Central memory CD8-positive, alpha-beta T cell (primary cell): Measurements from ENCODE around the gene HES5.
A peak's percentile ranks its signal among the peaks of the same experiment; 100 is the strongest.

Source experiments
- ATAC-seq: fragments of 150-1000 bp; cut with Tn5 transposase; replicated peaks from 2 replicates; pipeline ENCODE4 v1.10.0; 2022; ENCODE audit warnings: mild to moderate bottlenecking, moderate FRiP score, moderate number of reproducible peaks; ENCODE audit not compliant: poor library complexity, severe bottlenecking; ENCODE audit errors: extremely low read depth
- DNase-seq, 2 donors: peaks; one replicate each; pipeline ENCODE4 v3.0.0; 2021; ENCODE audit warnings: low spot score in 2 of 2
- H3K27ac Mint-ChIP-seq: one replicate; pipeline ENCODE4 v1.8.0; 2022; ENCODE audit warnings: low read depth, mild to moderate bottlenecking, moderate library complexity, mixed read lengths
- H3K27me3 Mint-ChIP-seq: one replicate; pipeline ENCODE4 v1.8.0; 2022; ENCODE audit warnings: mixed read lengths
- H3K36me3 Mint-ChIP-seq: one replicate; pipeline ENCODE4 v1.8.0; 2022; ENCODE audit warnings: mild to moderate bottlenecking, moderate library complexity, mixed read lengths; ENCODE audit not compliant: insufficient read depth
- H3K4me1 Mint-ChIP-seq: one replicate; pipeline ENCODE4 v1.8.0; 2022; ENCODE audit warnings: mixed read lengths
- H3K4me3 Mint-ChIP-seq: one replicate; pipeline ENCODE4 v1.8.0; 2022; ENCODE audit warnings: mild to moderate bottlenecking, moderate library complexity, mixed read lengths
- H3K9me3 Mint-ChIP-seq: one replicate; pipeline ENCODE4 v1.8.0; 2022; ENCODE audit warnings: mixed read lengths

Gene HES5

GRCh38 chr1:2502210-2502609 is 27.9 kb downstream of the HES5 start:
- Mint-ChIP-seq H3K9me3 (no peaks in the 10 kb centered on the region), H3K36me3 (peaks cover 4% of the 10 kb centered on the region), H3K4me3 (no peak overlapping the region), H3K27ac (no peak overlapping the region), H3K4me1 (peaks cover 16% of the 10 kb centered on the region), H3K27me3 (no peaks in the 10 kb centered on the region)
- ATAC-seq, result no peak
- no peak for DNase-seq

DNA sequence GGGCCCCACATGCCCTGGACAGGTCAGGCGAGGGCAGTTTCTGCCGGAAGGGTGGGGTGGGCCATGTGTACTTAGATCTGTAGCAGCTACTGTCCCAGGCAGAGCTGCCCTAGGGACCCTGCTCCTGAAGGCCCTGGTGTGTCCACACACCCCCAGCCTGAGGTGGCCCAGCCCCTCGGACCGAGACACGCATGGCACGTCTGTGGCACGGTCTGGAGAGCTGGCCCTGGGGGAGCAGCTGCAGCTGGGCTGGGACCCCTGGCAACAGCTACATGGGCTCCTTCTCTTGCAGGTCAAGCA is 28.3 kb downstream of the HES5 start:
- H3K27ac Mint-ChIP-seq, result no peak overlapping the region
- peaks cover 19% of the 10 kb centered on the region for H3K4me1 Mint-ChIP-seq
- H3K36me3 Mint-ChIP-seq, result peaks cover 2% of the 10 kb centered on the region
- H3K4me3 Mint-ChIP-seq, result no peak overlapping the region
- no peaks in the 10 kb centered on the region for H3K9me3 Mint-ChIP-seq
- ATAC-seq, result no peak
- no peaks in the 10 kb centered on the region for H3K27me3 Mint-ChIP-seq
- no peak for DNase-seq

GRCh38 chr1:2501041-2501819 is 28.8 kb downstream of the HES5 start:
- Mint-ChIP-seq H3K4me3 (no peak overlapping the region), H3K9me3 (no peaks in the 10 kb centered on the region), H3K4me1 (peaks cover 25% of the 10 kb centered on the region), H3K36me3 (peaks cover 2% of the 10 kb centered on the region), H3K27ac (no peak overlapping the region), H3K27me3 (no peaks in the 10 kb centered on the region)
- ATAC-seq (no peak), DNase-seq (no peak)

DNA sequence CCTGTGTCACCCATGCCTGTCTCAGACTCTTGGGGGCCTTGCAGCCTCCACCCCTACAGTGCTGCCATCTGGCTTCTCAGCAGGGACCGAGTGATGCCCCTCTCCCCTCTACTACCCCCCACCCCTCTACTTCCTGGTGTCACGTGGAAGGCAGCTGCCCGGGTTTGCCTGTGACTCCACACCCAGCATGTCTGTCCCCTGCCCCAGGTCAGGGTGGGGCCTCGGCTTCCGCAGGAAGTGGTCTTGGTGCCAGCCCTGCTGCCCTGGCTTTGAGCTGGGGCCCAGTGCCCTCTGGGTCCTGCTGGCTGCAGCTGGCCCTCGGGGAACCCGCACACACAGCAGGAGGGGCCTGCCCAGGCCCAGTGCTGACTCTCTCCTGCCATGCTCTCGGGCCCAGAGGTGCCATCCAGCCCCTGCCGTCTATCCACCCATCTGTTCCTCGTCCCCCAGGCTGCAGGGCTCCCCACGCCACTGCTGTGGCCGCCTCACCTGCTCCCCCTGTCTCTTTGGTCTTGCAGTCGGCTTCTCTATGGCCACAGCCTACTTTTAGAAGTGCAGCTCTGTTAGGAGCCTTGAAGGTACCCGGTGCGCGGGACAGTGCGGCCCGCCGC is 30.0 kb downstream of the HES5 start:
- ATAC-seq (peak; percentile 35), DNase-seq (no peak)
- Mint-ChIP-seq H3K4me3 (peak overlapping the region; percentile 38), H3K27ac (peak overlapping the region; percentile 78), H3K27me3 (no peaks in the 10 kb centered on the region), H3K9me3 (no peaks in the 10 kb centered on the region), H3K4me1 (peaks cover 30% of the 10 kb centered on the region), H3K36me3 (peaks cover 7% of the 10 kb centered on the region)

DNA sequence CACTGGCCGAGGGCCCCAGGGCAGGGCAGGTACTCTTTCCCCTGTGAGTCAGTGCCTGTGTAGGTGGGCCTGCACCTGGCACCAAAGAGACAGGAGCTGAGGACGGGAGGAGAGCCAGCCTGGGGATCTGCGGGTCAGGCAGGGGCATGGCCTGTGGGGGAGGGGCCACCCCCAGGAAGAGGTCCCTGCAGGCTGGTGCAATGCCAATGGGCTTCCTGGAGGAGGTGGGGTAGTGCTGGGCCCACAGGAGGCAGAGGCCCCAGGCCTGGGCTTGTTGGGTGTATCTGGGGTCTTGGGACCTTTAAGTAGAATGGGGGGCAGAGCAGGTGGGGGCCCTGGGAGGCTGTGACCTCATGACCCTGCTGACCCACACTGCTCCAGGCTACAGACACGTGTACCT is 30.8 kb downstream of the HES5 start:
- no peak for ATAC-seq

DNA sequence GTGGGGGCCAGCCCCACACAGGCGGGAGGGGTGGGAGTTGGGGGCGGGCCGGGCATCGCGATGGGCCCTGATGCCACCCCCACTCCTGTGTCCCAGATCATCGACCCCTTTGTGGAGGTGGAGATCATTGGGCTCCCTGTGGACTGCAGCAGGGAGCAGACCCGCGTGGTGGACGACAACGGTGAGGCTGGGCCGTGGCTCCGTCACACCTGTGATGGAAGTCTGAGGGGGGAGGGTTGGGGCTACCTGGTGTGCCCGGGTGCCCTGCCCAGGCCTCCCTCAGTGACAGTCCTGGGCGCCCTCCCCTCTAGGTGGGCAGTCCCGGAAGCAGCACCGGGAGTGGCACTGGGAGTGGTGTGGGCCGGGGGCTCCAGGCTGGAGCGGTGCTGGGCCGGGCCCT is 31.4 kb downstream of the HES5 start:
- Mint-ChIP-seq H3K4me3 (no peak overlapping the region), H3K27ac (no peak overlapping the region), H3K9me3 (no peaks in the 10 kb centered on the region), H3K27me3 (no peaks in the 10 kb centered on the region), H3K4me1 (peaks cover 37% of the 10 kb centered on the region), H3K36me3 (peaks cover 6% of the 10 kb centered on the region)
- ATAC-seq, result no peak
- DNase-seq, result no peak

More for the DNA sequence above, 30.8 kb downstream of the HES5 start:
- peaks cover 31% of the 10 kb centered on the region for H3K4me1 Mint-ChIP-seq
- H3K4me3 Mint-ChIP-seq, result peak overlapping the region; percentile 38
- H3K27ac Mint-ChIP-seq, result peak overlapping the region; percentile 78
- no peaks in the 10 kb centered on the region for H3K27me3 Mint-ChIP-seq
- peaks cover 6% of the 10 kb centered on the region for H3K36me3 Mint-ChIP-seq
- DNase-seq, result no peak
- no peaks in the 10 kb centered on the region for H3K9me3 Mint-ChIP-seq

DNA sequence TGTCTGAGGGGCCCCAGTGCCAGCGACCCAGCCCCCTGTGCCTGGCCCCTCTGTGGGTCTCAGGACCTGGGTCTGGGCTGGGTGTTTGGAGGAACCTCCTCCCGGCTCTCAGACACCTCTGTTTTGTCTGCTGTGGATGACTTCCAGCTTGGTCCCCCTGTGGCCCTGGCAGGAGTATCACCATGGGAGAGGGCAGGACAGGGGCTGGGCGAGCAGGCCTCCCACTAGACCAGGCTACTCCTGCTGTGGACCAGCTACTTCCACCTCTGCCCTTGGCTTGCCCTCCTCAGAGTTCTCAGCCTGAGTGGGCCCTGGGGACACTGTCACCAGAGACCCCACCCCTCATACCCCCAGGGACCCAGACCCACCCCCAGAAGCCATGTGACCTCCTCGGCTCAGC is 32.2 kb downstream of the HES5 start:
- DNase-seq (no peak), ATAC-seq (no peak)
- Mint-ChIP-seq H3K27ac (no peak overlapping the region), H3K4me3 (no peak overlapping the region), H3K36me3 (peaks cover 6% of the 10 kb centered on the region), H3K9me3 (no peaks in the 10 kb centered on the region), H3K27me3 (no peaks in the 10 kb centered on the region), H3K4me1 (peaks cover 45% of the 10 kb centered on the region)

DNA sequence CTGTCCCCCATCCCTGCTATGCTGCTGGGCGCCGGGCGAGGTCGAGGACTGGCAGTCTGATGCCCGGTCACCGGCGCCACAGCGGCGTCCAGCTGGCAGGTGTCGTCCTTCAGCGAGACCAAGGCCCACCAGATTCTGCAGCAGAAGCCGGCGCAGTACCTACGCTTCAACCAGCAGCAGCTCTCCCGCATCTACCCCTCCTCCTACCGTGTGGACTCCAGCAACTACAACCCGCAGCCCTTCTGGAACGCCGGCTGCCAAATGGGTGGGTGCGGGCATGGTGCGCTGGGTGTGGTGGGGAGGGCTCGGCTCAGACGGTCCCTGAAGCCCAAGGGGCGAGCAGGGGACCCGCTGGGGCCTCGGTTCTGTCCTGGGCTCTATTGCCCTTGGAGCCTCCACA is 33.3 kb downstream of the HES5 start:
- H3K4me3 Mint-ChIP-seq, result peak overlapping the region; percentile 53
- ATAC-seq (no peak), DNase-seq (no peak)
- H3K27ac Mint-ChIP-seq, result peak overlapping the region; percentile 94
- H3K9me3 Mint-ChIP-seq, result no peaks in the 10 kb centered on the region
- H3K36me3 Mint-ChIP-seq, result peaks cover 6% of the 10 kb centered on the region
- H3K4me1 Mint-ChIP-seq, result peaks cover 46% of the 10 kb centered on the region
- H3K27me3 Mint-ChIP-seq, result no peaks in the 10 kb centered on the region

DNA sequence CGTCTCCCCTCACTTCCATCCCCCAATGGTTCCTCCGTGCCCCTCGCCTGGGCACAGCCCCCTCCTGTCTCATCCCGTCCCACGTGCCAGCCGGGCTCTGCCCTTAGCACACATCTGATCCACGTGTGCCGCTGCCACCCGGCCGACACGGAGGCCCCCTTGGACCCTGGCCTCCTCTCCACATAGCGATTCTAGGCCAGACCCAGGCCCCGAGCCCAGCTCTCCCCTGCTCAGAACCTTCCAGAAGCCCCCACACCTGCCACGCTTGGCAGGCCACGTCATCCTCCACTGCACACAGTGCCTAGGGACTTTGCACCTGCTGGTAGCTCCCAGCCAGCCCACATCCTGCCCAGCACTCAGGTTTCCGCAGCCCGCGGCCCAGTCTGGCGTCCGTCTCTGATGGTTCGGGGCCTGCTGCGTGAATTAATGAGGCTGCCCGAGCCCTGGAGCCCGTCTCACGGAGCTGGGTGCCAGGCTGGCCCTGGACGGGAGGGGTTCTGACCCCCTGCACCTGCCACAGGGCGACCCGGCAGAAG is 33.9 kb downstream of the HES5 start:
- Mint-ChIP-seq H3K4me1 (peaks cover 52% of the 10 kb centered on the region), H3K27me3 (no peaks in the 10 kb centered on the region), H3K36me3 (peaks cover 7% of the 10 kb centered on the region), H3K9me3 (no peaks in the 10 kb centered on the region), H3K27ac (peak overlapping the region; percentile 94), H3K4me3 (peak overlapping the region; percentile 53)
- DNase-seq (peak in 1 of 2 donors; percentile 50), ATAC-seq (peak; percentile 77)

- H3K4me3 Mint-ChIP-seq, result no peak overlapping the region
- H3K9me3 Mint-ChIP-seq, result no peaks in the 10 kb centered on the region
- DNase-seq (no peak), ATAC-seq (no peak)
- H3K27ac Mint-ChIP-seq, result peak overlapping the region; percentile 94
- H3K4me1 Mint-ChIP-seq, result peaks cover 52% of the 10 kb centered on the region
- H3K27me3 Mint-ChIP-seq, result no peaks in the 10 kb centered on the region
- H3K36me3 Mint-ChIP-seq, result peaks cover 7% of the 10 kb centered on the region
Observed at GRCh38 chr1:2495546-2495945, 34.5 kb downstream of the HES5 start.

DNA sequence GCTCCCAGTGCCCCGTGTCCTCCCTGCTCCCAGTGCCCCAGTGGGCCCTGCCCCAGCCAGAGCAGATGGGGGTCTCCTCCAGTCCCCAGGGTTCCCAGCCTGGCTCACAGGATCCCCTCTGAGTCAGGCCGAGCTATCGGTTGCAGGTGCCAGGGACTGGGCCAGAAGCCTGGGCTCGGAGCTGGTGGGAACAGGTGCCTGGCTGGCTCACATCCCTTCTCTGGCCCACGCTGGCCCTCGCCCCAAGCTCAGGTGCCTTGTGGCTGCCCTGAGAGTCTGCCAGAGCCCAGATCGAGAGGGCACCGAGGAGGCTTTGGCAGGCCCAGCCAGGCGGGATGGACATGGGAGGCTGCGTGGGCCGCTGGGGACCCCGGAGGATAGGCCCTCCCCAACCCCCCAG is 35.0 kb downstream of the HES5 start:
- no peaks in the 10 kb centered on the region for H3K27me3 Mint-ChIP-seq
- DNase-seq (no peak), ATAC-seq (no peak)
- H3K4me3 Mint-ChIP-seq, result no peak overlapping the region
- H3K4me1 Mint-ChIP-seq, result peaks cover 47% of the 10 kb centered on the region
- H3K36me3 Mint-ChIP-seq, result peaks cover 7% of the 10 kb centered on the region
- no peaks in the 10 kb centered on the region for H3K9me3 Mint-ChIP-seq
- H3K27ac Mint-ChIP-seq, result peak overlapping the region; percentile 94

DNA sequence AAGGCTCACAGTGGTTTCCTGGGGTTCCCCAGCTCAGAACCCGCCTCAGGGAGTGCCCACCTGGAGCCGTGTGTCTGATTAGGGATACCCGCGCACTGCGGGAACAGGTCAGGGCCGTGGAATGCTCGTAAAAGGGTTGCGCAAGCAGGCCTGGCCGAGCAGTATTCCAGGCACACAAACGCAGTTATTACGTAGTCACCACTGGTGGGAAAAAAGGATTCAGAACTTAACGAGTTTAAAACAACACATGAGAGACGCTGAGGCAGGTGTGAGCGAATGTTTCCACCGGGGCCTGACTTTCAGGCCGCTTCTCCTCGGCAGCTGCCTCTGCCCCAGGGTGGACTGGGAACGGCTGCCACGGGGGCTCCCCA is 35.8 kb downstream of the HES5 start:
- DNase-seq (no peak), ATAC-seq (no peak)
- peaks cover 7% of the 10 kb centered on the region for H3K36me3 Mint-ChIP-seq
- peaks cover 40% of the 10 kb centered on the region for H3K4me1 Mint-ChIP-seq
- H3K4me3 Mint-ChIP-seq, result peak overlapping the region; percentile 52
- no peaks in the 10 kb centered on the region for H3K9me3 Mint-ChIP-seq
- no peaks in the 10 kb centered on the region for H3K27me3 Mint-ChIP-seq
- peak overlapping the region; percentile 64 for H3K27ac Mint-ChIP-seq

GRCh38 chr1:2493691-2494322 is 36.3 kb downstream of the HES5 start:
- peak; percentile 41 for ATAC-seq
- peak overlapping the region; percentile 64 for H3K27ac Mint-ChIP-seq
- peak overlapping the region; percentile 52 for H3K4me3 Mint-ChIP-seq
- H3K9me3 Mint-ChIP-seq, result peaks cover 2% of the 10 kb centered on the region
- peak in 1 of 2 donors; percentile 17 for DNase-seq
- peaks cover 7% of the 10 kb centered on the region for H3K36me3 Mint-ChIP-seq
- H3K27me3 Mint-ChIP-seq, result no peaks in the 10 kb centered on the region
- peaks cover 36% of the 10 kb centered on the region for H3K4me1 Mint-ChIP-seq
